GM18858 (cell line): ENCODE results near the gene NOTCH1.

Experiments used
- ATAC-seq: cut with Tn5 transposase; IDR thresholded peaks from one replicate; pipeline ENCODE4 v1.9.1; 2021; ENCODE audit not compliant: unreplicated experiment

NOTCH1 gene

DNA sequence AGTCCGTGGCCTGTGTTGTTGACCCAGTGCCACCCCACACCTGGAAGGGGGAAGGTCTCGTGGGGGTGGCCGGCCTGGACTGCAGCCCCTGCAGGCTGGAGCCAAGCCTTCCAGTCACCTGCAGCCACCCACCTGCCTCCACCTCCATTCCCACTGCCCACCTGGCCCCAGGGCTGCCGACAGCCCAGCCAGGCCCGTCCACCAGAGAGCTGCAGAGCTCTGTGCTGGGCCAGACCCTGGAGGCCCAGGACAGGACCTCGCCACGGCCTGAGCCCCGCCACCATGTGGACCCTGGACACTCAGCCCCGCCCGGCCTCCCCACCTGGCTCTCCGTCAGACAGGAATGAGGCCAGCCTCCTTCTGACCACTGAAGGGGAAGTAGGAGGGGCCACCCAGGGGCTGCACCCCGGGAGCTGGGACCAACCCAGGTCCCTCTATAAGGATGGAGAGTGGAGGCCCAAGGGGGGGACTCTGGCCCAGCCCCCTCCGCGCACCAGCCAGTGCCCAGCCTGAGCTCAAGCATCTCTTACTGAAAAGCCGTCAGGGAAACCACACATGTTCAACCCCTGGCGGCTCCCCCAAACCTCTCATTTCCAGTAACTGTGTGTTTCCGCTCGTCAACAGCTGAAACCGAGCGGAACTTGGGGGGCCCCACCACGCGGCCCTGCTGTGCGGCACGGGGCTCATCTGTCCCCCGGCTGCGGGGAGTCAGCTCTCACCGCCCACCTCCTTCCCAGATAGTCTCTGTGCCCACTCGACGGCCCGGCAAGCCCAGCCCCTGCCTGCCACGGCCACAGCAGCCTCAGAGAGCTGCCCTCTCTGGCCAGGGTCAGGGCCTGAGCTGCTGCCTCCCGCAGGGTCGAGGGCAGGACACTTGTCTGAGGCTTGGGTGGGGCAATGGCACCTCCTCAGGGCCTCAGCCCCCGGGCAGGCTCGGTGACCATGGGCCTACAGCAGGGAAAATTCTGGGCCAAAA, 12.8 kb downstream of the NOTCH1 start:
- no peak for ATAC-seq

DNA sequence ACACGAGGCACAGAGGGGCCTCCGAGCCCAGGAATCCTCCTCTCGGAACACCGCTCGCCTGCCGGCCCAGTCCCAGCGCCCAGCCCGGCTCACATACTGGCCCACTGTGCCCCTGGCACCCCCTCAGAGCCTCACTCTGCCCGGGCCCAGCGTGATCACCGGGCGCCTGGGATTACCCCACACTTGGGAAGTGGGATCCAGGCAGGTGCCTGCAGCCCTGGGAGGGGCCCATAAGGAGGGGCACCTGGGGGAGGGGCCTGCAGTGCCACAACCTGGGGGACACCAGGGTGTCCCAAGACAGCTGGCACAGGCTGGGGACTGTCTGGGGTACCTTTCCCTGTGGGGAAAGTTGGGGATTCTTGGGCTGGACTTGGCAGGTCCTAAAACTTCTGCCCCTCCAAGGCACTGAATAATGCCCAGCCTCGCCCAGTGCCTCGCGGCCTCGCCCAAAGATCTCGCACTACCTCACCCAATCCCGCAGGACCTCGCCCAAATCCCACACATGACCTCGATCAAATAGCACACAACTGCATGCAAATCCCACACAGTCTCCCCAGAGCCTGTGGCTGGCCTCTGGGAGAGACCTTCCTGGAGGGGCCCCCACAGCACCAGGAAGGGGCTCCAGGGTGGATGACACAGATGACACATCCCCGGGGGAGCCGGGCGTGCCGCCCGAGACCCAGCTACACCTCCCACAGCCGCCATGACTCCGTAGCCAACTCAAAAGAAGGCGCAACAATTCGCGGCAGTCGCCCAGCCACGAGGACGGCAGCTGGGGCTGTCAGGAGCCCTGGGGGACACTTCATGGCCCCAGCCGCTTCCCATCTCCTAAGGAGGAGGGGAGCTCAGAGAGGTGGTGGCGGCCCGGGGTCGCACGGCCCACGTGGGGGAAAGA, 13.7 kb downstream of the NOTCH1 start:
- ATAC-seq, result no peak

DNA sequence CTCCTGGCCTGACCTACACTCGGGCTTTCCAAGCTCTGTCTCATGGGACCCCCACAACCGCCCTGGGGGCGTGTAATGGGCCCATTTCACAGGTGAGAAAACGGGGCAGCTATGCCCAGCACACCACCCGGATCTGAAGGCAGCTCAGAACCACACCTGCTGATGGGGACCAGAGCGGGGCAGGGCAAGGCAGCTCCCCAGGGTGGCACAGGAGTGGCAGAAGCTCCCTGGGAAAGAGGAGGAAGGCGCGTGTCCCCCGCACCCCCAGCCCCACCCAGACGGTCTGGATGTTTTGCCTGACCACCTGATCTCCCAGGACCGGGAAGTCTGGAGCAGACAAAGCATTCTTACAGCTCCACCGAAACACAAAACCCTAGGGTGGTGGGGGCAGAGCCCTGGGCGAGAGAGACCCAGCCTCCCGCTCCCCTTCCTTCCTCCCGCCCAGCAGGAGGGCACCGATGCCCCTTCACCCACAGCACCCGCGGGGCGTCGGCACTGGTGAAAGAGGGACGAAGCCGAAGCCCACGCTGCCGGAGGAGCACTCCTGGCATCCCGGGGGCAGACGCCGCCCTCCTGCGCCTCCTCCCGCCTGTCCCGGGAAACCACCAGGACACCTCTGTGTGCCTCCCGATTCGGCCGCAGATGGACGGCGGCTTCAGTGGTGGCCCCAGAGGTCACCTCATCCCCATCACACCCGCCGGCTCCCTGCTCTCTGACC, 14.5 kb downstream of the NOTCH1 start:
- ATAC-seq, result no peak

DNA sequence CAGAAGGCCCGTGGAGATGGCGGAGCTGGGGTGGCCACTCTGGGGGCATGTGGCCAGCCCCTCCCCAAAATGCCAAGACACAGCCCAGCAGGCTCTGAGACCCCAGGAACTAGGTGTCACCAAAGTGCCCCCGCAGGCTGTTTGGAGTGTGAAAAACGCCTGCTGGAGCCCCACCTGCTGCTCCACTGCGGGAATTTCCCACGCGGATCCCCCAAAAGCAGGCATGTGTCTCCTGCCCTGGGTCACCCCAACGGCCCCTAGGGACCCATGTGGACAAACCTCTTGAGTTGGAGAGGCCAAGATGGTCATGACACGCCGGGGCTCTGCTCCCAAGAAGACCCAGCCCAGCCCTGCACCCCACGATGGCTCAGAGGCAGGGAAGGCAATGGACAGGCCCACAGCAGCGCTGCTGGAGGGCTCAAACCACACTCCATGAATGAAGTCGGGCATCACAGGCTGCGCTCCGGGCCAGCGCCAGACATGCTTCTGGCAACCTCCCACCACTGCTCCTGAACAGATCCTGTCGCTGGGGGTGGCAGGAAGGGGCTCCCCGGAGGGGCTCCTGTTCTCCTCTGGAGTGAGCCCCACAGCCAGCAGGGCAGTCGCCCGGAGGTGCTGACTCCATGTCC, 15.3 kb downstream of the NOTCH1 start:
- ATAC-seq, result no peak

DNA sequence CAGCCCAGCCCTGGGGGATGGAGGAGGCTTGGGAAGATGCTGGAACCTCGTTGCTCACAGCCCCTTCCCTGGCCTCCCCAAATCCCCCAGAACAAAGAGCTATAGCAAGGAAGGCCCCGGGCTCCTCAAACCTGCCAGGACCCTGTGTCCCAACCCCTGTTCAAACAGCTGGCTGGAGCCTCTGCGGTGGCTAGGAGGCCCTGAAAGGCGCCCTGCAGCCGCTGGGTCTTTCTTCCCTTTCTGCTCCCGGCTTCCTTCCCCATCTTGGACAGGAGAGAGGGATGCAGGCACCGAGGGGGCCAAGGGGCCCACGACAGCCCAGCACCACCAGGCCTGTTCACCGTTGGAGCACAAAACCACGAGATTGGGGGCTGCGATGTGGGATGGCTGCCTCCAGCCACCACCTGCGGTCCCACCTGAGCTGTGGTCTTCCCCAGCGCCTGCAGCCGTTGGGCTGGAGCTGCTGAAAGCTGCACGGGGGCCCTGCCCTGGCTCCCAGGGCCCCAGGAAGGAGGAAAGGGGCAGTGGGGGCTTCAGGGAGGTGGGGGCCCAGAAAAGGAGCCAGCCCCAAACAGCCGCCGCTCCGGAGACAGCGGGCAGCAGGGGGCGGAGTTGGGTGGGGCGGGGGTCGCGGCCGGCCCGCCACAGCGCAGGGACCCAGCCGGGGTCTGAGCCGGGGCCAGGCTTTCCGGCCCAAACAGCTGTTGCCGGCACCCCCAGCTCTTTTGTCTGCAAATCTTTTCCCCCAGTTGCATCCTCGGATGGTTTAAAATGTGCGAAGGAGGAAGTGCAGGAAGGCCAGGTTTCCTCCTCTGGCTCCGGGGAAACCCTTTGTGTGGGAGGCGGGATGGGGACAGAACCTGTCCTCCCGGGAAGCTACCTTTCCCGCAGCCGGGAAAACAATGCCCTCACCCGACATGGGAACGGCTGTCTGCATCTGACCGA, 16.1 kb downstream of the NOTCH1 start:
- no peak for ATAC-seq

DNA sequence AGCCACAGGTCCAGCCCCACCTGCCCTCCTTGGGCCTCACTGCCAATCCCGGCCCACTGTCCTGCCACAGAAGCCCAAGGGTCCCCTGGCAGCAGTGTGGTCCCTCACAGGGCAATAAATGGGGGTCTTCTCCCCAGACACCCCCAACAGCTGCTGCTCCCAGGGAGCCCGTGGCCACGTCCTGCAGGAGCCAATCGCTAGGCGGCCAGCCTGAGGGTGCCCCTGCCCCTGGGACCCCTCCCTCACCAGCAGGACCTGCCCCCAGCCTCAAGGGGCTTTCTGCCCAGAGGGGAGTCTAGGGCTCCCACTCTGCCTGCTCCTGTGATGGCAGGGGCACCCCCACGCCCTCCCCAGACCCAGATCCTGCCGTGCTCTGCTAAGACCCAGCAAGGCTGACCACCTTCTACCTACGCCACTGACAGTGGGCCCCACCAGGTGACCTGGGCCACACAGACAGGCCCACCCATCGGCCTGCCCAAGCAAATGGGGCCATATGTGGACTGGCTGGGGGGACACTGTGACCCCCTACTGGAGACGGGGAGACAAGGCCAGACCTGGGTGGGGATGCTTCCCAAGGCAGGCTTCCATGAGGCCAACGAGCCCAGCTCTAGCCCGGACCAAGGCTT, 17.0 kb downstream of the NOTCH1 start:
- no peak for ATAC-seq

DNA sequence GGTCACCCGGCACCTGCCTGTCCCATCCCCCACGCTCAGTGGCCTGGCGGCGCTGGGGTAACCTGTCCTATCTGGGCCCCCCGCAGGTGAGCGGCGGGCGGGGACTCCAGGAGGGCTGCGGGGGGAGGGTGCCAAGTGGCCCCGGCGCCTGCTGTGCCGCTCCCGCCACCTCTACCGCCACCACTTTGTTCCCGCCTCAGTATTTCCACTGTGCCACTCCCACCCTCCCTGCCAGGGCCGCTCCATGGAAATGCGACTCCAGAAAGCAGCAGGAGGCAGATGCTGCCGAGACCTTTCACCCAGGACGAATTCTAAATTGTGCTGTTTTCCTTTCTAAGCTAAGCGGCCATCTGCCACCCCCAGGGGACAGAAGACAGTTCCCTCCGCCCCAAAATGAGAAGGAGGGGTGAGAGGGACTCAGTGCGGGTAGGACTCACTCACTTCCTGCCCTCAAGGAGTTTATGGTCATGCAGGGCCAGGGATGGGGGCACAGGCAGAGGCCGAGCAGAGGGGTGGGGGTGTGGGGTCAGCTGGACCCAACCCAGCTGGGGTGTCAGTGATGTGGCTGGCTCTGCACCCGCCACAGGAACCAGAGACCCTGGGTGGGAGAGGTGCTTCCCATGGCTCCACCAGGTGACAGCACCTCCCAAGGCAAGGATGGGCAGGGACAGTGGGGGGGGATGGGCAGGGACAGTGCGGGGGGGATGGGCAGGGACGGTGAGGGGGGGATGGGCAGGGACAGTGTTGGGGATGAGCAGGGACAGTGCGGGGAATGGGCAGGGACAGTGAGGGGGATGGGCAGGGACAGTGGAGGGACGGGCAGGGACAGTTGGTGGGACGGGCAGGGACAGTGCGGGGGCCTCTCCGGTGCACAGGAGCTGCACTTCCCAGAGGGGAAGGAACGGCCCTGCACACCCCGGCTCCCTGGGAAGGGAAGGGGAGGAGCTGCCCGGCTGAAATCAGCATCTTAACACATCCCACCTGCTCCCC, 17.8 kb downstream of the NOTCH1 start:
- no peak for ATAC-seq

DNA sequence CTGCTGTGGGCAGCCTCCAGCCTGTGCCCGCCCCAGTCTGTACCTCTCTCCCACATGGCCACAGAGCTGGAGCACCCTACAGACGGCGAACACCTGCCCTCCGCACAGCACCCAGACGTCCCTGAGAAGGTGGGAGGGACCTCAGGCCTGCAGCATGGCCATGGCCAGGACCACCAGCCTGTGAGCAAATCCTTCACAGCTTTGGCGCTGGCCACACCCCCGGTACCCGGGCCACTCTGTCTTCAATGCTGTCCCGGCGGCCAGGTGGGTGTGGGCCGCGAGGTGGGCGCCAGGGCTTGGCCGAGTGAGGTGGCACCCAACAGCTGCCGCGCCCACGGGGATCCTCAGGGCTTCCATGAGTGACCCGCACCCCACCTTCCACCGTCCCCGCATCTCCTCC, 18.7 kb downstream of the NOTCH1 start:
- ATAC-seq, result no peak

DNA sequence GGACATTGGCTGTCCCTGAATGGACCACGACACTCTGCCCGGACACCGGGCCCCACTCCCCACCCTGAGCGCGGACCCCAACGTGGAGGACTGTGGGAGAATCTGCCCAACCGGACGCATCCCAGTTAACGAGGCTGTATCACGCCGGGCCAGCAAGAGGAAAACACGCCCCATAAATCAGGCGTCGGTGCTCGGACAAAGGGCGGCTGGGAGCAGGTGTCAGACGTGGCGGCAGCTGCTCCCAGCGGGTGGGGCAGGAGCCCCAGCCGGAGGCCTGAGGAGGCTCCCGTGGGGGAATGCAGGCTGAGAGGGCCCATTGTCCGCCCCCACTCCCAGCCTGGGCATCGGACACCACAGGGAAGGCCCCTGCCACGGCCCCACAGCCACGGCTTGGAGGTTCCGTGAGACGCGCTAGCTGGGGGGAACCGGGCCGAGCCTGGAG, 19.2 kb downstream of the NOTCH1 start:
- ATAC-seq, result no peak

DNA sequence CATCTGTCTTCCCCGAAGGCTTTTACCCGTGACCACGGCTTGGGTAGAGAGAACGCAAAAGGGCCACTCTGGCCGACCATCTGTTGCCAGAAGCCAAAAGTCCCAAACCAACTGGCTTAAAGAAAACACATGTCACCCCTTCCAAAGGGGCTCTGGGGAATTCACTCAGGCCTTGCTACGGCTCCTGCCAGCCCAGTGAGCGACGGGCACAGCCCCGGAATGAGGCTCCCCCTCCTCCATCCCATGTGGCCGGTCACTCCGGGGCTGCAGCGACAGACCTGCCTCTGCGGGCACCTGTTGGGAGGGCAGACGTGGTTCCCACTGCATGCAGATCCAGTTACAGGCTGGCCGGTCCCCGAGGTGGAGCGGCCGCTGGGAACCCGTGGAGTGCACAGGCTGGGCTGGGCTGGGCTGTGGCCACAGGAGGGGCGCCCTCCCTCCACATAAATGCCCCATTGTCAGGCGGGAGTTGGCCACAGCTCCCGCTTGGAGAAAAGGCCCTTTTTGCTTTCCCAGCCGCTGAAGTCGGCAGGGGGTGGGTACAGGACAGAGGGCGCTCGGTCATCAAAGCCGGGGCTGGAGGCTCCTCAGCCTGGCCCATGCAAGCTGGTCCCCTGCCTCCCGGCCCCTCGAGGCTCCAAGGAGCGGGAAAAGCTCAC, 19.9 kb downstream of the NOTCH1 start:
- no peak for ATAC-seq

DNA sequence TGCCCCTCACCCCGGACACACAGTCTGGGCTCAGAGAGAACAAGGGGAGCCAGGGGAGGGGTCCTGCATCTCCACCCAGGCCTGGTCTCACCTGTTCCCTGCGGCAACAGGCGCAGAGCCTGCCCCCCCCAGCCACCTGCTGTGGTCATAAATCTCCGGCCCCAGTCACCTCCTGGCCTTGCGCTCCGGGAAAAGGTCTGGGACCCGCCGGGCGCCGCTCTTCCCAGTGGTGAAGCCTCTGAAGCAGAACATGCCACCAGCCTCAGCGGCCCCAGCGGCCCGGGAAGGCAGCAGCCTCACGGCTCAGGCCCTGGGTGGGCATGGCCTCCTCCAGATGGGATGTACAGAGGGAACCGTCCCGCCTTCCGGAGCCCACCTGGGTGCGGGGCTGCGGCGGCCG, 20.6 kb downstream of the NOTCH1 start:
- no peak for ATAC-seq

DNA sequence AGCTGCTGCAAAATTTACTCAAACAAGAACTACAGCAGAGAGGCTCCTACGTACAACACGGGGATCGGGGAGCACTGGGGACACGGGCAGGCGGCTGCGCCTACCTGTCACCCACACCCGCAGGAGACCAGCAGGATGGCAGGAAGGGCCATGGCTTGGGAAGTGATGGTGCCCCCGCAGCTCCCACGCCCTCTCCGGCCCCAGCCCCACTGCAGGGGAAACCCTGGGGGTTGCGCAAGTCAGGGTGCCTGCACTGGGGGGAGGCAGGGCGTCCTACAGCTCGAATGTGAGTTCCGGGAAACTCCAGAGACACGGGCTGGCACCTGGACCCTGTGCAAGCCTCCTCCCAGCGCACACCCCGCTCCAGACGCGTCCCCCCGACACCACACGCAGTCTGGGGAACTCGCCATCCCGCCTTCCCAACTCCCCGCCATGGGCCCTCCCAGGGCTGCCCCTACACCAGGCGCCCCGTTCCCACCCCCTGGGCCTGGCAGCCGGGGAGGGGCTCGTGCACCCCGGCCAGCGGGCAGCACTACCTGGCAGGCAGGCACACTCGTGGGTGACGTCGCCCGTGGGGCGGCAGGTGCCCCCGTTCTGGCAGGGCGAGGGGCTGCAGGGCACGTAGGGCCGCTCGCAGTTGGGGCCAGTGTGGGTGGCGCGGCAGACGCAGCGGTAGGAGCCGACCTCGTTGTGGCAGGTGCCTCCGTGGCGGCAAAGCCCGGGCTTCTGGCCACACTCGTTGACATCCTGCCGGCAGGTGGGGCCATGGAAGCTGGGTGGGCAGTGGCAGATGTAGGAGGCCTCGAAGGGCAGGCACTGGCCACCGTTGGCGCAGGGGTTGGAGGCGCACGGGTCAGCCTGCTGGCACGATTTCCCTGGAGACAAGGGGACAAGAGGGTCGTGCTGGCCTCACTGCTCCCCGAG, 23.3 kb downstream of the NOTCH1 start:
- ATAC-seq, result no peak

DNA sequence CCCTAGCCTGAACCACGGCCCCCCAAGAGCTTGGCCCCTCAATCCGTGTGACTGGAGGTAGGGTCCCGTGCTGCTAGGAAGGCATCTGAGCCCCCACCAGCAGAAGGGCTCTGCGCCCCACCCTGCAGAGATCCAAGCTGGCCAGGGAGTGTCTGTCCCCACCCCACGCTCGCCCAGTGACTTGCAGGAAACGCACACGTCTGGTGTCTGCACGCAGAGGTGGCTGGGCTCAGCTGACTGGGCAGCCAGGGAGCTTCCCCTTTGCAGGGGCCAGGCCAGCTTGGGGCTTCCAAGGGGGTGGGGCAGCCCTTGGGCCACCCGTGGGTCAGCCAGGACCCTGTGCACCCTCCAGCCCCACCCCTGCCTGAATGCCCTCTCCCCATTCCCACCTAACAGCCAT, 24.3 kb downstream of the NOTCH1 start:
- no peak for ATAC-seq

DNA sequence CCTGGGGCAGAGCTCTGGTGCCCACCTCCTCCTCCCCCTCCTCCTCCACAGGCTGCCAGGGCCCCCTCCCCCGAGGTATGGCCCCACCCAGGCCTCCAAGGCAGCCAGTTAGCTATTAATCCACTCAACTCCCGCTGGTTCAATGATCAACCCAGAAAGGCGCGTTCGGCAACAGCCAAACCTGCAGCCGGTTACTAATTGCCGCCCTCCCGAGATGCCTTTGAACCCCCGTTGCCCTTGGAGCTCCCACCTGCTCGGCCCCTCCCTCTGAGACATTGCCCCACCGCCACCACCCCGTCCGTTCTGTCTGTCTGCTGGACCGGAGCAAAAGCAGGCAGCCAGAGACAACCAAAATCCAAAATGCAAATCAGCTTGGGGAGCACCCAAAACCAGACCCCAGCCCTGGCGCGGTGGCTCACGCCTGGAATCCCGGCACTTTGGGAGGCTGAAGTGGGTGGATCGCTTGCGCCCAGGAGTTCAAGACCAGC, 25.8 kb downstream of the NOTCH1 start:
- no peak for ATAC-seq

DNA sequence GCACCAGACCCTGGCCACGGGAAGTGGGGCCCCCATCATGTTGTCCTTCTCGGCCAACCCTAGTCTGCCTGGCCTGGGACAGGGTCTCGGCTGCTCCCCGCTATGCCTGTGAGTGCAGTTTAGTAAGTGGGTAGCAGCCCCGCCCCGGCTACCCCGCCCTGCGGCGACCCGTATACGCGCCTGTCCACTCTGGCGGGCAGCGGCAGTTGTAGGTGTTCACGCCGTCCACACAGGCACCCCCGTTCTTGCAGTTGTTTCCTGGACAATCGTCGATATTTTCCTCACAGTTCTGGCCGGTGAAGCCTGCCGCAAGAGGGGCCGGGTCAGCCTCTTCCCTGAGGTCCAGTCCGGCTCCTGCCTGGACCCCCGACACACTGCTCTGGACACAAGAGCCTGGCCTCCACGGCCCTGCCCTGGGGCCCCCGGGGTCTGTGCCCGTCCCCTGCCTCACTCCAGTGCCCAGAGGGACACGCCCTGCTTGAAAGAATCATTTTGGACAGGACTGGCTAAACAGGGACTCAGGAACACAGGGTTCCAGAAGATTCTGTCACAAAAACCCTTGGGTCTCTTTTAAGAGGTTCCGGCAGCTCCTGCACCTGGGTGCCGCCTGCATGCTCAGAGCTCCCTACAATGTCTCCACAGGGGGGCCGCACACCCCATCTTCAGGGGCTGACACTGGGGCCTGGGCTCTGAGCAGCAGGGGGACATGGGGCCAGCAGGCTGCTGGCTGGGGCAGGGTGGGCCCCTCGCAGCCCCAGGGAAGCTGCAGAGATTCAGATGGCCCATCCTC, 26.4 kb downstream of the NOTCH1 start:
- ATAC-seq, result no peak
